SK-N-MC (cell line): ENCODE measurements around the gene GLUD1.
"Not testable (repeated sequence)": the region's sequence is repeated elsewhere in the genome, so short reads cannot be mapped to it uniquely, and the experiment has no call there.

Source experiments
- EZH2 ChIP-seq: fragments of 200-600 bp; sonication (generic); IDR thresholded peaks from one replicate; pipeline ENCODE4 v1.6.1; 2017; ENCODE audit warnings: antibody characterized with exemption
- FOXP2 ChIP-seq: optimal IDR thresholded peaks from 2 replicates; pipeline ENCODE3; 2011; ENCODE audit warnings: mild to moderate bottlenecking, moderate library complexity; ENCODE audit not compliant: insufficient read depth; ENCODE audit errors: extremely low read length, control extremely low read depth
- POLR2AphosphoS5 ChIP-seq: IDR thresholded peaks from 2 replicates; pipeline ENCODE4 v1.6.1; 2012; ENCODE audit warnings: mild to moderate bottlenecking, low read depth, low read length, borderline replicate concordance

DNA sequence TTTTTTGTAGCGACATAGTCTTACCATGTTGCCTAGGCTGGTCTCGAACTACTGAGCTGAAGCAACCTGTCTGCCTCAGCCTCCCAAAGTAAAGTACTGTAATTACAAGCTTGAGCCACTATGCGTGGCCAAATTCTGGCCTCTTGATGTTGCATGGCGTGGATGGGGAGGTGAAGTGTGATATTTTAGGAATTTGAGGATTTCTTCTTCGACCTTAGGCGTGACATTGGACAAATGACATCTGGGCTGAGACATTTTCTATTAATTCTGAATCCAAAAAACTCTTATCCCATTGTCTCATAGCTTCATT lies 48.4 kb upstream of the GLUD1 start:
- TF ChIP-seq POLR2AphosphoS5, EZH2, FOXP2: not testable (repeated sequence)
